HepG2 (cell line): ENCODE results near the gene RMI1. TPM values are rescaled to one million over a fixed set of nuclear protein-coding genes. Genes with fewer than 3 reads are reported as not detected.
A peak's percentile ranks its signal among the peaks of the same experiment; 100 is the strongest.

Experiments
- AGO1 ChIP-seq: fragments of 200-400 bp; formaldehyde crosslinking; IDR thresholded peaks from 2 replicates; pipeline ENCODE4 v1.6.1; 2017; ENCODE audit warnings: mild to moderate bottlenecking, low read depth, low read length, moderate library complexity; ENCODE audit not compliant: poor library complexity, severe bottlenecking
- CBFB ChIP-seq: sonication (generic); formaldehyde crosslinking; IDR thresholded peaks from 2 replicates; pipeline ENCODE4 v1.4.0; 2020; ENCODE audit warnings: missing genetic modification reagents
- CCDC6 ChIP-seq: sonication (generic); formaldehyde crosslinking; IDR thresholded peaks from 2 replicates; pipeline ENCODE4 v1.8.1; 2022; ENCODE audit warnings: mild to moderate bottlenecking, missing genetic modification reagents, moderate library complexity
- ETS1 ChIP-seq: sonication (generic); formaldehyde crosslinking; IDR thresholded peaks from 2 replicates; pipeline ENCODE4 v1.4.0; 2020; ENCODE audit warnings: missing genetic modification reagents
- GATAD2A ChIP-seq: IDR thresholded peaks from 2 replicates; pipeline ENCODE4 v1.6.1; 2016
- MED1 ChIP-seq: sonication (generic); formaldehyde crosslinking; IDR thresholded peaks from 2 replicates; pipeline ENCODE4 v1.4.0; 2020; ENCODE audit warnings: missing genetic modification reagents
- NCOA1 ChIP-seq: sonication (generic); formaldehyde crosslinking; IDR thresholded peaks from 2 replicates; pipeline ENCODE4 v1.9.0; 2021; ENCODE audit warnings: missing genetic modification reagents
- SP2 ChIP-seq: sonication (generic); formaldehyde crosslinking; IDR thresholded peaks from 2 replicates; pipeline ENCODE4 v1.5.1; 2020; ENCODE audit warnings: mild to moderate bottlenecking, missing genetic modification reagents
- TEAD3 ChIP-seq: optimal IDR thresholded peaks from 2 replicates; pipeline ENCODE3; 2016; ENCODE audit warnings: borderline replicate concordance
- ZNF10 ChIP-seq: sonication (generic); formaldehyde crosslinking; IDR thresholded peaks from 2 replicates; pipeline ENCODE4 v1.4.0; 2020; ENCODE audit warnings: mild to moderate bottlenecking, low read depth, missing genetic modification reagents, borderline replicate concordance
- ZNF101 ChIP-seq: sonication (generic); formaldehyde crosslinking; IDR thresholded peaks from 2 replicates; pipeline ENCODE4 v1.4.0; 2020; ENCODE audit warnings: mild to moderate bottlenecking, low read depth, missing genetic modification reagents, borderline replicate concordance
- ZNF20 ChIP-seq: sonication (generic); formaldehyde crosslinking; IDR thresholded peaks from 2 replicates; pipeline ENCODE4 v1.4.0; 2020; ENCODE audit warnings: mild to moderate bottlenecking, moderate library complexity, missing genetic modification reagents
- ZNF367 ChIP-seq: sonication (generic); formaldehyde crosslinking; IDR thresholded peaks from 2 replicates; pipeline ENCODE4 v1.4.0; 2020; ENCODE audit warnings: missing genetic modification reagents, borderline replicate concordance
- ZNF451 ChIP-seq: sonication (generic); formaldehyde crosslinking; IDR thresholded peaks from 2 replicates; pipeline ENCODE4 v1.5.0; 2020; ENCODE audit warnings: mild to moderate bottlenecking, missing genetic modification reagents
- ZNF552 ChIP-seq: sonication (generic); formaldehyde crosslinking; IDR thresholded peaks from 2 replicates; pipeline ENCODE4 v1.9.0; 2022; ENCODE audit warnings: missing genetic modification reagents, mild to moderate bottlenecking, borderline replicate concordance
- ZNF703 ChIP-seq: sonication (generic); formaldehyde crosslinking; IDR thresholded peaks from 2 replicates; pipeline ENCODE4 v1.5.1; 2020; ENCODE audit warnings: missing genetic modification reagents, mild to moderate bottlenecking, moderate library complexity, borderline replicate concordance
- polyA plus RNA-seq, 8 experiments: library from polyadenylated mRNA; depleted of rRNA in 3 of 8; stranded (reverse) in 7 of 8; unstranded in 1 of 8; fragments of >200 nt; fragmentation: Illumina TruSeq in 4 of 8; extraction: Trizol in 4 of 8; gene quantifications; 2 replicates each; pipeline versions ENCODE4 v1.2.1 to v1.2.3, GENCODE V29; 2011 to 2016; ENCODE audit warnings: low read depth in 4 of 8, missing spikeins in 1 of 8, mixed read lengths in 1 of 8; ENCODE audit not compliant: insufficient read depth in 1 of 8
- total RNA-seq, 5 experiments: library from RNA; depleted of rRNA; stranded (reverse); fragments of >200 nt; fragmentation: Illumina TruSeq; extraction: Trizol; gene quantifications; 2 replicates each; pipeline ENCODE4 v1.2.3, GENCODE V29; 2016; ENCODE audit warnings: low read depth in 1 of 5
- TF ChIP-seq, protein P1 (sequence below): sonication (generic); formaldehyde crosslinking; IDR thresholded peaks from 2 replicates; pipeline ENCODE4 v1.4.0; 2020; ENCODE audit warnings: mild to moderate bottlenecking, missing genetic modification reagents
- TF ChIP-seq, protein P2 (sequence below): sonication (generic); formaldehyde crosslinking; IDR thresholded peaks from 2 replicates; pipeline ENCODE4 v1.5.0; 2020; ENCODE audit warnings: missing genetic modification reagents, mild to moderate bottlenecking, borderline replicate concordance
- TF ChIP-seq, protein P3 (sequence below): sonication (generic); formaldehyde crosslinking; IDR thresholded peaks from 2 replicates; pipeline ENCODE4 v1.5.0; 2020; ENCODE audit warnings: missing genetic modification reagents

The RMI1 gene
- total and polyA plus RNA-seq, 2 of the 13 experiments (the other 11 are each of a cell fraction or from before 2014, with no cell fraction given): 0.54 to 3.7 TPM

DNA sequence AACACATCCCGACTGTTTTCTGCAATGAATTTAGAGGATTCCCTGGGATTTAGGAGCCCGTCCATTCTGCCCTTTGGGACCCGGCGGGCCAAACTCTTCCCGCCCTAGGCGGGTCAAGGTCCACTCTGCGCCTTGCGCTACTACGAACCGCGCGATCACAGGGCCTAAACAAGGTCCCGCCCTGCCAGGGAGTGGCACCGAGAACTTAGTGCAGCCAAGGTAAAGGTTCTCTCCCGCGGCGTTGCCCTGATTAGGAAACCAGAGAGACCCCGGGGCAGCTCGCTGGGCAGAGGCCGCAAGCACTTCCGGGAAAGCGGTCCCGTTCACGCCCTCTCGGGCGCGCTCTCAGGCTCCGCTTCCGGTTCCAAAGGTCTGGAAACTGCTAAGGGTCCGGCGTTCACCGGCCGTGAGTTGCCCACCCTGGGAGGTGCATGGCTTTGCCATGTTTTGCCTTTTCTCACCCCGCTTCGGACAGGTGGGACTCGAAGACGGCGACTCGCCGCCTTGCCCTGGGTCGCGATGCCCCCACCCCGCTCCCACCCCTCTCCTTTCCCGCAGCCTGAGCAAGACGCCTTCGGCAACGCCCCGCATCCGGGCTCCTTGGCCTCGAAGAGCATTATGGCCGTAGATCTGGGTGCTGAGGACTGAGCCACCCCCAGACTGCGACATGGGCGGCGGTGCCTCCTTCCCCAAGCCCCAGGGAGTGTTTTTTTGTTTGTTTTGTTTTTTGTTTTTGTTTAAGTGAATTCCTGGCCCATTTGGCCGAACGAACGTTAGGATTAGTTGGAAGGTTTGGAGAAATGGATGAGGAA, 24.0 kb upstream of the RMI1 start (continued):
- TF ChIP-seq, protein P1, sequence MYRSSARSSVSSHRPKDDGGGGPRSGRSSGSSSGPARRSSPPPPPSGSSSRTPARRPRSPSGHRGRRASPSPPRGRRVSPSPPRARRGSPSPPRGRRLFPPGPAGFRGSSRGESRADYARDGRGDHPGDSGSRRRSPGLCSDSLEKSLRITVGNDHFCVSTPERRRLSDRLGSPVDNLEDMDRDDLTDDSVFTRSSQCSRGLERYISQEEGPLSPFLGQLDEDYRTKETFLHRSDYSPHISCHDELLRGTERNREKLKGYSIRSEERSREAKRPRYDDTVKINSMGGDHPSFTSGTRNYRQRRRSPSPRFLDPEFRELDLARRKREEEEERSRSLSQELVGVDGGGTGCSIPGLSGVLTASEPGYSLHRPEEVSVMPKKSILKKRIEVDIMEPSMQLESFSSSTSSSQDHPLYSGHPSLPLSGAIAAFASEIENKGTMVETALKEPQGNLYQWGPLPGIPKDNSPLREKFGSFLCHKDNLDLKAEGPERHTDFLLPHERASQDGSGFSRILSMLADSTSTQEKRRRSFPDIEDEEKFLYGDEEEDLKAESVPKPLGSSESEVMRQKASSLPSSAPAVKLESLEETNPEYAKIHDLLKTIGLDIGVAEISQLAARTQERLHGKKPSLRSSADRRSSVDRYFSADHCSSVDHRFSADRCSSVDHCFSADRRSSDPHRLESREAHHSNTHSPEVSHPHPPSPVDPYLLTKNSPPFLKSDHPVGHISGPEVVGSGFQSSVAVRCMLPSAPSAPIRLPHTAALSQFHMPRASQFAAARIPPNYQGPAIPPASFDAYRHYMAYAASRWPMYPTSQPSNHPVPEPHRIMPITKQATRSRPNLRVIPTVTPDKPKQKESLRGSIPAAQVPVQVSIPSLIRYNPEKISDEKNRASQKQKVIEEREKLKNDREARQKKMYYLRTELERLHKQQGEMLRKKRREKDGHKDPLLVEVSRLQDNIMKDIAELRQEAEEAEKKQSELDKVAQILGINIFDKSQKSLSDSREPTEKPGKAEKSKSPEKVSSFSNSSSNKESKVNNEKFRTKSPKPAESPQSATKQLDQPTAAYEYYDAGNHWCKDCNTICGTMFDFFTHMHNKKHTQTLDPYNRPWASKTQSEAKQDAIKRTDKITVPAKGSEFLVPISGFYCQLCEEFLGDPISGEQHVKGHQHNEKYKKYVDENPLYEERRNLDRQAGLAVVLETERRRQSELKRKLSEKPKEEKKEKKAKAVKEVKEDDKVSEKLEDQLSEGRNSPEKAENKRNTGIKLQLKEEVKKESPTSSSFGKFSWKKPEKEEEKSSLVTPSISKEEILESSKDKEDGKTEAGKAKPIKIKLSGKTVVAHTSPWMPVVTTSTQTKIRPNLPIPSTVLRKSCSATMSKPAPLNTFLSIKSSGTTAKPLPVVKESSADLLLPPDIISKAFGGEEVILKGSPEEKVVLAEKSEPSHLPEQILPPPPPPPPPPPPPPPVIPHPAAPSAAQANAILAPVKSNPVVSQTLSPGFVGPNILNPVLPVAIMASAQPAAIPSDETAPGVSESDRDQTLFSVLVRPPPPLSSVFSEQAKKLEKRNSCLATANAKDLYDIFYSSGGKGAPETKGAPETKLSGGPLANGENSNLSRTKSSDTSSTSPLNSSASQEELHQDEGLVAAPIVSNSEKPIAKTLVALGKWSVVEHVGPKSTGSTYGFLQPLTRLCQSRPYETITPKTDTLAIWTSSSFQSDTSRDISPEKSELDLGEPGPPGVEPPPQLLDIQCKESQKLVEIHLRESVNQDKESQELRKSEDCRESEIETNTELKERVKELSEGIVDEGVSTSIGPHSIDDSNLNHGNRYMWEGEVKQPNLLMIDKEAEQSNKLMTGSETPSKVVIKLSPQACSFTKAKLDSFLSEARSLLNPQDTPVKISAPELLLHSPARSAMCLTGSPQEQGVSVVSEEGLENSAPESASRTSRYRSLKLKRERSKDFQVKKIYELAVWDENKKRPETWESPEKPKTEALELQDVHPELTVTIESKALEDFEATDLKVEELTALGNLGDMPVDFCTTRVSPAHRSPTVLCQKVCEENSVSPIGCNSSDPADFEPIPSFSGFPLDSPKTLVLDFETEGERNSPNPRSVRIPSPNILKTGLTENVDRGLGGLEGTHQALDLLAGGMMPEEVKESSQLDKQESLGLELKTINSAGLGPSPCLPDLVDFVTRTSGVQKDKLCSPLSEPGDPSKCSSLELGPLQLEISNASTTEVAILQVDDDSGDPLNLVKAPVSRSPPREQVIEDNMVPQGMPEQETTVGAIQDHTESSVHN (CRISPR knock-in tag): no peak
- TF ChIP-seq ZNF367 (CRISPR knock-in tag): peak; percentile 92
- TF ChIP-seq ZNF451 (CRISPR knock-in tag): peak; percentile 47; the same call in 1 of the 2 replicates
- TF ChIP-seq ZNF101: no peak
- TF ChIP-seq GATAD2A (CRISPR knock-in tag): peak; percentile 75
- peak; percentile 94 for TF ChIP-seq ZNF703 (CRISPR knock-in tag)
- 0 out of 2 replicates have a peak, but pooled peaks have one; percentile 31 for TF ChIP-seq ZNF552 (CRISPR knock-in tag)
- TF ChIP-seq MED1 (CRISPR knock-in tag): peak; percentile 78
- TF ChIP-seq, protein P2, sequence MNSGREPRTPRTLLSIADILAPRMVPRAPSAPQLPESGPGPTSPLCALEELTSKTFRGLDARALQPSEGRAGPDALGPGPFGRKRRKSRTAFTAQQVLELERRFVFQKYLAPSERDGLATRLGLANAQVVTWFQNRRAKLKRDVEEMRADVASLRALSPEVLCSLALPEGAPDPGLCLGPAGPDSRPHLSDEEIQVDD (CRISPR knock-in tag): peak; percentile 30; the same call in 1 of the 2 replicates
- peak; percentile 64 for TF ChIP-seq AGO1
- no peak for TF ChIP-seq ETS1 (CRISPR knock-in tag)
- peak; percentile 14; the same call in 1 of the 2 replicates for TF ChIP-seq CBFB (CRISPR knock-in tag)
- no peak for TF ChIP-seq ZNF10
- no peak; the same call in 1 of the 2 replicates for TF ChIP-seq NCOA1 (CRISPR knock-in tag)
- peak; percentile 88; the same call in 1 of the 2 replicates for TF ChIP-seq CCDC6
- TF ChIP-seq ZNF20 (CRISPR knock-in tag): peak; percentile 81; the same call in 1 of the 2 replicates
- peak; percentile 65; the same call in 1 of the 2 replicates for TF ChIP-seq SP2 (CRISPR knock-in tag)
- no peak for TF ChIP-seq TEAD3 (CRISPR knock-in tag)
- TF ChIP-seq, protein P3, sequence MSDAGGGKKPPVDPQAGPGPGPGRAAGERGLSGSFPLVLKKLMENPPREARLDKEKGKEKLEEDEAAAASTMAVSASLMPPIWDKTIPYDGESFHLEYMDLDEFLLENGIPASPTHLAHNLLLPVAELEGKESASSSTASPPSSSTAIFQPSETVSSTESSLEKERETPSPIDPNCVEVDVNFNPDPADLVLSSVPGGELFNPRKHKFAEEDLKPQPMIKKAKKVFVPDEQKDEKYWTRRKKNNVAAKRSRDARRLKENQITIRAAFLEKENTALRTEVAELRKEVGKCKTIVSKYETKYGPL (CRISPR knock-in tag): peak; percentile 79; the same call in 1 of the 2 replicates
